K562 (cell line): Measurements from ENCODE around the gene MRPL16. TPM values are rescaled to one million over a fixed set of nuclear protein-coding genes. Genes with fewer than 3 reads are reported as not detected.

Experiments
- ATAC-seq: fragments of 200-7000 bp; cut with Tn5 transposase; 3 replicates; pipeline ENCODE4 v1.9.1; 2020; ENCODE audit warnings: moderate library complexity
- BruUV-seq: library from RNA; stranded (reverse); fragments of 400-500 nt; replicated peaks from 2 replicates; lab custom pipeline; 2021; lab: Mats Ljungman, UMichigan
- CTCF ChIA-PET: fragments of 300-600 bp; formaldehyde crosslinking; extraction: SDS; loops from one replicate; lab custom pipeline; 2021; ENCODE audit warnings: low intra/inter-chr PET ratio; lab: Yijun Ruan, JAX
- POLR2A ChIA-PET: fragments of 300-600, 350-650 bp; sonication (Branson Sonifier 250); formaldehyde crosslinking; extraction: SDS; loops from one replicate; lab custom pipeline; 2021; ENCODE audit warnings: antibody characterized with exemption, inconsistent platforms; lab: Yijun Ruan, JAX
- DNase-seq, 4 experiments: peaks; one replicate each; pipeline versions ENCODE4 v3.0.0 to v3.0.0-alpha.2; 2011 to 2018; ENCODE audit warnings: low spot score in 3 of 4, mixed read lengths in 3 of 4; ENCODE audit errors: extremely low read depth in 1 of 4
- FAIRE-seq: peaks from 2 replicates; lab custom pipeline; 2011; peaks lifted over from hg19 to GRCh38; lab: Jason Lieb, UNC
- H2AFZ ChIP-seq: 2 replicates; pipeline ENCODE4 v1.6.0; 2011; ENCODE audit warnings: low read depth, low read length, control low read depth, inconsistent platforms
- H3K27ac ChIP-seq: fragments of 200-600 bp; 3 replicates; pipeline ENCODE4 v1.8.0; 2011; ENCODE audit warnings: low read depth, mild to moderate bottlenecking, control low read depth, inconsistent platforms, low read length, moderate library complexity, mixed read lengths; ENCODE audit errors: extremely low read depth
- H3K27me3 ChIP-seq, 2 experiments: fragments of 300-600 bp in 1 of 2; 2 replicates in 1 of 2; 3 replicates in 1 of 2; pipeline versions ENCODE4 v1.6.0 to v1.8.0; 2011; ENCODE audit warnings: inconsistent platforms in 2 of 2, low read length in 2 of 2, mild to moderate bottlenecking in 1 of 2, mixed read lengths in 1 of 2, moderate library complexity in 1 of 2; ENCODE audit not compliant: control insufficient read depth in 2 of 2, insufficient read depth in 2 of 2
- H3K36me3 ChIP-seq: fragments of 300-600 bp; 3 replicates; pipeline ENCODE4 v1.8.0; 2011; ENCODE audit warnings: mild to moderate bottlenecking, low read length, inconsistent platforms; ENCODE audit not compliant: control insufficient read depth, insufficient read depth
- H3K4me1 ChIP-seq, 2 experiments: fragments of 200-600 bp in 1 of 2; replicated peaks in 1 of 2; 2 replicates in 1 of 2; 3 replicates in 1 of 2; pipeline versions ENCODE4 v1.5.1 to v1.8.0; 2011; ENCODE audit warnings: inconsistent platforms in 2 of 2, low read length in 2 of 2, mild to moderate bottlenecking in 1 of 2, mixed read lengths in 1 of 2, moderate library complexity in 1 of 2; ENCODE audit not compliant: control insufficient read depth in 2 of 2, insufficient read depth in 2 of 2
- H3K4me2 ChIP-seq: 2 replicates; pipeline ENCODE4 v1.6.1; 2011; ENCODE audit warnings: low read length, control low read depth, inconsistent platforms, mixed read lengths; ENCODE audit not compliant: insufficient read depth
- H3K4me3 ChIP-seq: fragments of 200-600 bp; sonication (generic), shearing (Covaris generic); 2 replicates; pipeline ENCODE4 v1.5.1; 2016; ENCODE audit warnings: control low read depth, inconsistent platforms
- H3K79me2 ChIP-seq: fragments of 200-600 bp; 3 replicates; pipeline ENCODE4 v1.8.0; 2011; ENCODE audit warnings: low read length, inconsistent platforms; ENCODE audit not compliant: control insufficient read depth, insufficient read depth
- H3K9ac ChIP-seq, 2 experiments: 2 replicates each; pipeline versions ENCODE4 v1.6.0 to v1.6.1; 2011; ENCODE audit warnings: low read depth in 2 of 2, low read length in 2 of 2, control low read depth in 1 of 2, inconsistent platforms in 1 of 2, mild to moderate bottlenecking in 1 of 2, mixed read lengths in 1 of 2; ENCODE audit not compliant: insufficient read depth in 1 of 2
- H3K9me1 ChIP-seq: one replicate; pipeline ENCODE4 v1.6.0; 2011; ENCODE audit warnings: inconsistent platforms, mild to moderate bottlenecking, low read length, moderate library complexity; ENCODE audit not compliant: control insufficient read depth, insufficient read depth
- H3K9me3 ChIP-seq: replicated peaks from 2 replicates; pipeline ENCODE4 v1.5.1; 2011; ENCODE audit warnings: low read depth, low read length, inconsistent platforms; ENCODE audit not compliant: control insufficient read depth, insufficient read depth
- H4K20me1 ChIP-seq: replicated peaks from 2 replicates; pipeline ENCODE4 v1.6.1; 2011; ENCODE audit warnings: low read length, inconsistent platforms, mixed read lengths; ENCODE audit not compliant: control insufficient read depth, insufficient read depth
- EGR1 ChIP-seq: fragments of 450-650 bp; conservative IDR thresholded peaks from 2 replicates; pipeline ENCODE4 v1.6.1; 2017; ENCODE audit warnings: mild to moderate bottlenecking
- FOXA3 ChIP-seq, 2 experiments: fragments of 450-650 bp in 1 of 2; sonication (generic) in 1 of 2; formaldehyde crosslinking; IDR thresholded peaks in 1 of 2; conservative IDR thresholded peaks in 1 of 2; 2 replicates each; pipeline versions ENCODE4 v1.4.0 to v1.8.0; 2020 to 2022; ENCODE audit warnings: mild to moderate bottlenecking in 2 of 2, missing genetic modification reagents in 1 of 2
- HDAC2 ChIP-seq: fragments of 450-650 bp; IDR thresholded peaks from 2 replicates; pipeline ENCODE4 v1.6.1; 2016; ENCODE audit warnings: mild to moderate bottlenecking
- JUND ChIP-seq, 2 experiments: IDR thresholded peaks; 2 replicates in 1 of 2; 3 replicates in 1 of 2; pipeline ENCODE4 v1.6.1; 2011; ENCODE audit warnings: borderline replicate concordance in 2 of 2, low read depth in 2 of 2, low read length in 2 of 2, improper control_type of control experiment in 1 of 2, missing biosample characterization in 1 of 2, missing genetic modification characterization in 1 of 2, missing genetic modification reagents in 1 of 2
- MAFK ChIP-seq: IDR thresholded peaks from 2 replicates; pipeline ENCODE4 v1.6.1; 2011; ENCODE audit warnings: low read length, improper control_type of control experiment
- RCOR1 ChIP-seq, 2 experiments: IDR thresholded peaks; 2 replicates each; pipeline ENCODE4 v1.6.1; 2012; ENCODE audit warnings: low read depth in 2 of 2, low read length in 2 of 2, borderline replicate concordance in 1 of 2, improper control_type of control experiment in 1 of 2
- RFX1 ChIP-seq: fragments of 450-650 bp; IDR thresholded peaks from 2 replicates; pipeline ENCODE4 v1.6.1; 2016; ENCODE audit warnings: mild to moderate bottlenecking, moderate library complexity
- RFX7 ChIP-seq: fragments of 250-450 bp; sonication (Bioruptor Pico); IDR thresholded peaks from 2 replicates; pipeline ENCODE4 v1.5.1; 2021; ENCODE audit warnings: mild to moderate bottlenecking
- WHSC1 ChIP-seq: IDR thresholded peaks from one replicate; pipeline ENCODE4 v1.6.1; 2012; ENCODE audit warnings: low read length, control low read depth, inconsistent platforms
- WGBS: fragments of 100-300 bp; shearing (Covaris generic); methylation state at CpG from one replicate; pipeline ENCODE4 v1.1.6; 2016; ENCODE audit warnings: low coverage, mixed read lengths; ENCODE audit not compliant: insufficient coverage; ENCODE audit errors: missing lambda C conversion rate; 5-methylcytosine and 5-hydroxymethylcytosine counted together
- in situ Hi-C: fragments of 300-500 bp; cut with MboI; formaldehyde crosslinking; loops from 4 replicates; pipeline ENCODE4 v1.15.0; 2018; ENCODE audit warnings: inconsistent platforms, mixed read lengths
- intact Hi-C: fragments of 100-400 bp; cut with micrococcal nuclease; formaldehyde crosslinking; loops from 2 replicates; pipeline ENCODE4 v1.14.2; 2022
- polyA plus RNA-seq, 8 experiments: library from polyadenylated mRNA; depleted of rRNA in 4 of 8; stranded (reverse) in 5 of 8; unstranded in 3 of 8; fragments of >200 nt; fragmentation: Nextera tagmentation in 2 of 8; fragmentation: Illumina TruSeq in 1 of 8; extraction: Ambion mirVana in 2 of 8; extraction: Trizol in 1 of 8; gene quantifications; 2 replicates each; pipeline versions ENCODE4 v1.2.1 to v1.2.3, GENCODE V29; 2011 to 2014; ENCODE audit warnings: inconsistent platforms in 1 of 8, missing spikeins in 1 of 8
- total RNA-seq, 7 experiments: library from RNA; depleted of rRNA in 6 of 7; stranded (reverse); fragments of >200 nt in 6 of 7; fragmentation: Illumina TruSeq in 2 of 7; extraction: Trizol in 2 of 7; gene quantifications; 2 replicates each; pipeline versions ENCODE4 v1.2.1 to v1.2.3, GENCODE V29; 2011 to 2021; ENCODE audit warnings: low replicate concordance in 1 of 7
- TF ChIP-seq, protein P1 (sequence below): fragments of 250-450 bp; sonication (Bioruptor Pico); IDR thresholded peaks from 2 replicates; pipeline ENCODE4 v1.5.0; 2020; ENCODE audit warnings: mild to moderate bottlenecking

The MRPL16 gene
- total and polyA plus RNA-seq, 9 of the 15 experiments (the other 6 are each of a cell fraction or from before 2014, with no cell fraction given): 63.3 to 209 (median 157) TPM

DNA sequence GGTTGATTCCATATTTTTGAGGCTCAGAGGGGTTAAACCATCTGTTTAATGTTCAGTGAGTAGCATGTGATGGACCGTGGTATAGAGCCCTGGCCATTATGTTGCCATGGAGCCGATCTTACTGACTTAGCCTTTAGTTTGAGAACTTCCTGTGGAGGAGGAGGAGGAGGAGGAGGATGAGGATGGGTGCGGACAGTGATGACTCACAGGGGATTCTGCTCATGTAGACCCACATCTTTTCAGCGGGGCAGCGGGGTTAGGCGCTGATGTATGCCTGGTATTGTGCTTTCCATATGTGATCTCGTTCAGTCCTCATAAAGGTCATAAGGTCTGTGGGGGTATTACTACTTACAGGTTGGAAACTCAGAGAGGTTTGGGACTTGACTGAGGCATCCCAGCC is 41.5 kb downstream of the MRPL16 start:
- H3K36me3 ChIP-seq: peaks cover 25% of the 10 kb centered on the region; the same call in 2 of the 3 replicates
- in situ Hi-C loops (no loop called here), intact Hi-C loops (no loop called here)
- H3K79me2 ChIP-seq: peaks cover 65% of the 10 kb centered on the region
- whole genome bisulfite sequencing: 50% methylated on average over 7 of the region's 7 CpGs
- H3K27me3 ChIP-seq: no peaks in the 10 kb centered on the region
- H3K9me1 ChIP-seq: peaks cover 2% of the 10 kb centered on the region
- H3K4me2 ChIP-seq: no peak overlapping the region
- H3K4me3 ChIP-seq: no peak overlapping the region
- H3K4me1 ChIP-seq: peaks cover 25 to 48% of the 10 kb centered on the region in 2 experiments
- POLR2A ChIA-PET: no interaction called here
- CTCF ChIA-PET: no interaction called here
- no peaks in the 10 kb centered on the region for H3K9me3 ChIP-seq
- peaks cover 23% of the 10 kb centered on the region for H4K20me1 ChIP-seq
- no peak for ATAC-seq
- TF ChIP-seq RCOR1 (IDR thresholded peaks at IDR 0.05; ENCODE audit: borderline replicate concordance in 1 of 2, low read depth in 2 of 2, low read length in 2 of 2) (peak in 1 of 2 experiments; percentile 23; a peak in 1 of 4 replicates), HDAC2 (no peak), RFX1 (peak; percentile 36; the same call in 1 of the 2 replicates), EGR1 (peak; percentile 60), WHSC1 (no peak), MAFK (no peak), JUND (IDR thresholded peaks at IDR 0.05; ENCODE audit: borderline replicate concordance, low read depth, low read length) (peak; percentile 36; the same call in 1 of the 2 replicates), JUND (tag; IDR thresholded peaks at IDR 0.05; ENCODE audit: borderline replicate concordance, low read depth, low read length) (no peak), FOXA3 (CRISPR knock-in tag; conservative IDR thresholded peaks at IDR 0.05 in 1 of 2, IDR thresholded peaks at IDR 0.05 in 1 of 2) (no peak), RFX7 (CRISPR knock-in tag) (no peak)
- TF ChIP-seq, protein P1, sequence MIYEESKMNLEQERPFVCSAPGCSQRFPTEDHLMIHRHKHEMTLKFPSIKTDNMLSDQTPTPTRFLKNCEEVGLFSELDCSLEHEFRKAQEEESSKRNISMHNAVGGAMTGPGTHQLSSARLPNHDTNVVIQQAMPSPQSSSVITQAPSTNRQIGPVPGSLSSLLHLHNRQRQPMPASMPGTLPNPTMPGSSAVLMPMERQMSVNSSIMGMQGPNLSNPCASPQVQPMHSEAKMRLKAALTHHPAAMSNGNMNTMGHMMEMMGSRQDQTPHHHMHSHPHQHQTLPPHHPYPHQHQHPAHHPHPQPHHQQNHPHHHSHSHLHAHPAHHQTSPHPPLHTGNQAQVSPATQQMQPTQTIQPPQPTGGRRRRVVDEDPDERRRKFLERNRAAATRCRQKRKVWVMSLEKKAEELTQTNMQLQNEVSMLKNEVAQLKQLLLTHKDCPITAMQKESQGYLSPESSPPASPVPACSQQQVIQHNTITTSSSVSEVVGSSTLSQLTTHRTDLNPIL: no peak
- H3K27ac ChIP-seq: no peak overlapping the region
- no TSS peak for BruUV-seq
- no peak overlapping the region for H2AFZ ChIP-seq
- H3K9ac ChIP-seq: no peak overlapping the region
- DNase-seq: peak in 1 of 4 experiments; percentile 32
- no peak for FAIRE-seq
